ENCODE measurements around the gene MARVELD1. TPM values are rescaled to one million over a fixed set of nuclear protein-coding genes. Genes with fewer than 3 reads are reported as not detected.

Gene MARVELD1
- total RNA-seq, 1 donor from 2014 or later, result 37.2 TPM

GRCh38 chr10:97715259-97715874, 1.8 kb downstream of the MARVELD1 start:
- Histone ChIP-seq H3K27me3 (ENCODE audit: control insufficient read depth, insufficient read depth, low read length) (no peaks in the 10 kb centered on the region), H3K4me3 (ENCODE audit: low read depth, low read length) (peak overlapping the region; percentile 75), H3K36me3 (ENCODE audit: control insufficient read depth, insufficient read depth, low read length) (peaks cover 4% of the 10 kb centered on the region)
- no peak for DNase-seq (ENCODE audit: low read depth)
- TF ChIP-seq, protein P1, sequence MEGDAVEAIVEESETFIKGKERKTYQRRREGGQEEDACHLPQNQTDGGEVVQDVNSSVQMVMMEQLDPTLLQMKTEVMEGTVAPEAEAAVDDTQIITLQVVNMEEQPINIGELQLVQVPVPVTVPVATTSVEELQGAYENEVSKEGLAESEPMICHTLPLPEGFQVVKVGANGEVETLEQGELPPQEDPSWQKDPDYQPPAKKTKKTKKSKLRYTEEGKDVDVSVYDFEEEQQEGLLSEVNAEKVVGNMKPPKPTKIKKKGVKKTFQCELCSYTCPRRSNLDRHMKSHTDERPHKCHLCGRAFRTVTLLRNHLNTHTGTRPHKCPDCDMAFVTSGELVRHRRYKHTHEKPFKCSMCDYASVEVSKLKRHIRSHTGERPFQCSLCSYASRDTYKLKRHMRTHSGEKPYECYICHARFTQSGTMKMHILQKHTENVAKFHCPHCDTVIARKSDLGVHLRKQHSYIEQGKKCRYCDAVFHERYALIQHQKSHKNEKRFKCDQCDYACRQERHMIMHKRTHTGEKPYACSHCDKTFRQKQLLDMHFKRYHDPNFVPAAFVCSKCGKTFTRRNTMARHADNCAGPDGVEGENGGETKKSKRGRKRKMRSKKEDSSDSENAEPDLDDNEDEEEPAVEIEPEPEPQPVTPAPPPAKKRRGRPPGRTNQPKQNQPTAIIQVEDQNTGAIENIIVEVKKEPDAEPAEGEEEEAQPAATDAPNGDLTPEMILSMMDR (IDR thresholded peaks at IDR 0.05; ENCODE audit: insufficient read depth, low read length, poor library complexity, severe bottlenecking), result no peak

DNA sequence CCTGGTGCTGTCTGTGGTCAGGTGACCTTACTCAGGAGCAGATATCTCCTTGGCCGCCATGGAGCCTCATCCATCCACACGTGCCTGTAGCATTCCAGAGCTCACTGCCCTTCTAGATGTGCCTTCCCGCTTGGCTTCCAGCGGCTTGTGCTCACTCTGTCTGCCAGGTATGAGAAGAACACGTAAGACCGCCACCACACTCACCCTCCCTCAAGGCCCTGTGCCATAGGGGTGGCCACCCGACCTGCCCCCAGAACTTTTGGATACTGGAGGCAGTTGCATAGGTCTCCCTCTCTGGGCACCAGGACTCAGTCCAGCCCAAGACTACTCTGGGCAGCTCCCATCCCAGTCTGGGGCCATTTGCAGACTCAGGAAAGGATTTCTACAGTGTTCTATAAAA, 4.1 kb downstream of the MARVELD1 start:
- no peak for DNase-seq (ENCODE audit: low read depth)
- Histone ChIP-seq H3K36me3 (ENCODE audit: control insufficient read depth, insufficient read depth, low read length) (peaks cover 4% of the 10 kb centered on the region), H3K27me3 (ENCODE audit: control insufficient read depth, insufficient read depth, low read length) (no peaks in the 10 kb centered on the region), H3K4me3 (ENCODE audit: low read depth, low read length) (no peak overlapping the region)
- TF ChIP-seq, protein P1 (IDR thresholded peaks at IDR 0.05; ENCODE audit: insufficient read depth, low read length, poor library complexity, severe bottlenecking), result no peak

GRCh38 chr10:97718178-97718577, 4.6 kb downstream of the MARVELD1 start:
- H3K27me3 ChIP-seq (ENCODE audit: control insufficient read depth, insufficient read depth, low read length), result no peaks in the 10 kb centered on the region
- TF ChIP-seq, protein P1 (IDR thresholded peaks at IDR 0.05; ENCODE audit: insufficient read depth, low read length, poor library complexity, severe bottlenecking), result no peak
- no peak overlapping the region for H3K4me3 ChIP-seq (ENCODE audit: low read depth, low read length)

DNA sequence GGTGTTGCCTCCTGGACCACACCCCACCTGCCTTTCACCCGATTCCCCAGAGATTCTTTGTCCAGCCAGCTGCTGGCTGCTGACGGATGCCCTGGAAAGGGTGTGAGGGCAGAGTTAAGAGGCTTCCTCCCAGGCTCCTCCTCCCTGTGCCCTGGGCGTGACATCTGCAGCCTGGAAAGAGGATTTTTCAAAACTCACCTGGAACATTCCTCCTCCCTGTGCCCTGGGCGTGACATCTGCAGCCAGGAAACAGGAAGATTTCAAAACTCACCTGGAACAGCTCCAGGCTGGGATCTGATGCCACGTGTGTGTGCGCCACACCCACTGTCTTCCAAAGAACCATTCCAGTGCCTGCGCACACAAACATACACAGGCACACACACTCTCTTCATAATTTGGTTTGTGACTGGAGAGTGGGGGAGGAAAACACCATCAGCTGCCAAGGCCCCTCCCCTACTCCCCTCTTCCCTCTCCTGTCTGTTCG, 5.2 kb downstream of the MARVELD1 start:
- TF ChIP-seq, protein P1 (IDR thresholded peaks at IDR 0.05; ENCODE audit: insufficient read depth, low read length, poor library complexity, severe bottlenecking), result no peak
- Histone ChIP-seq H3K4me3 (ENCODE audit: low read depth, low read length) (no peak overlapping the region), H3K27me3 (ENCODE audit: control insufficient read depth, insufficient read depth, low read length) (no peaks in the 10 kb centered on the region), H3K36me3 (ENCODE audit: control insufficient read depth, insufficient read depth, low read length) (peaks cover 4% of the 10 kb centered on the region)
- DNase-seq (ENCODE audit: low read depth), result no peak

More at GRCh38 chr10:97718178-97718577, 4.6 kb downstream of the MARVELD1 start:
- peaks cover 4% of the 10 kb centered on the region for H3K36me3 ChIP-seq (ENCODE audit: control insufficient read depth, insufficient read depth, low read length)
- DNase-seq (ENCODE audit: low read depth), result no peak

- TF ChIP-seq, protein P1 (IDR thresholded peaks at IDR 0.05; ENCODE audit: insufficient read depth, low read length, poor library complexity, severe bottlenecking), result no peak
- Histone ChIP-seq H3K4me3 (ENCODE audit: low read depth, low read length) (no peak overlapping the region), H3K27me3 (ENCODE audit: control insufficient read depth, insufficient read depth, low read length) (no peaks in the 10 kb centered on the region), H3K36me3 (ENCODE audit: control insufficient read depth, insufficient read depth, low read length) (peaks cover 4% of the 10 kb centered on the region)
- no peak for DNase-seq (ENCODE audit: low read depth)
These were observed 6.1 kb downstream of the MARVELD1 start for GRCh38 chr10:97719602-97720001.
